Posterior cingulate gyrus (tissue), 11 donors: ENCODE data around the gene TNS3.
A peak's percentile ranks its signal among the peaks of the same experiment; 100 is the strongest.

Experiments used
- DNase-seq, 10 donors: peaks; one replicate each; pipeline versions ENCODE4 v3.0.0 to v3.0.0-alpha.2; 2020 to 2021; ENCODE audit warnings: mixed read lengths in 3 of 10
- intact Hi-C: fragments of 100-400 bp; cut with DNase I; formaldehyde crosslinking; loops from one replicate; pipeline ENCODE4 v1.15.1; 2023

Gene TNS3

GRCh38 chr7:47347346-47347745, 234.6 kb downstream of the TNS3 start:
- peak in 2 of 10 donors; percentile 35 to 47 for DNase-seq

GRCh38 chr7:47346377-47346914, 235.5 kb downstream of the TNS3 start:
- intact Hi-C loops = no loop called here
- peak in 1 of 10 donors; percentile 57 for DNase-seq

More at GRCh38 chr7:47347346-47347745, 234.6 kb downstream of the TNS3 start:
- intact Hi-C loops = no loop called here

GRCh38 chr7:47345857-47346298, 236.0 kb downstream of the TNS3 start:
- intact Hi-C loops = no loop called here
- peak in 1 of 10 donors; percentile 58 for DNase-seq

- peak in 2 of 10 donors; percentile 39 to 49 for DNase-seq
- intact Hi-C loops = no loop called here
Observed at GRCh38 chr7:47344171-47344955, 237.5 kb downstream of the TNS3 start.

GRCh38 chr7:47343061-47343455, 238.9 kb downstream of the TNS3 start:
- peak in 2 of 10 donors; percentile 45 to 75 for DNase-seq
- intact Hi-C loops = no loop called here

- intact Hi-C loops = no loop called here
- peak in 1 of 10 donors; percentile 4 for DNase-seq
Observed at GRCh38 chr7:47342296-47343060, 239.4 kb downstream of the TNS3 start.

- intact Hi-C loops = no loop called here
Observed at GRCh38 chr7:47340517-47340916, 241.4 kb downstream of the TNS3 start.

GRCh38 chr7:47338026-47338425, 243.9 kb downstream of the TNS3 start:
- intact Hi-C loops = no loop called here

More at GRCh38 chr7:47340517-47340916, 241.4 kb downstream of the TNS3 start:
- DNase-seq = no peak

GRCh38 chr7:47337531-47337930, 244.4 kb downstream of the TNS3 start:
- intact Hi-C loops = no loop called here
- DNase-seq = peak in 2 of 10 donors; percentile 22 to 59

More at GRCh38 chr7:47338026-47338425, 243.9 kb downstream of the TNS3 start:
- no peak for DNase-seq

GRCh38 chr7:47336472-47337425, 245.2 kb downstream of the TNS3 start:
- intact Hi-C loops = no loop called here

GRCh38 chr7:47335557-47336471, 246.1 kb downstream of the TNS3 start:
- peak in 9 of 10 donors; percentile 37 to 92 (median 49) for DNase-seq
- intact Hi-C loops = no loop called here

More at GRCh38 chr7:47336472-47337425, 245.2 kb downstream of the TNS3 start:
- DNase-seq = peak in 2 of 10 donors; percentile 32 to 41

- DNase-seq = peak in 2 of 10 donors; percentile 37 to 40
- intact Hi-C loops = no loop called here
Observed at GRCh38 chr7:47335071-47335470, 246.8 kb downstream of the TNS3 start.

- DNase-seq = peak in 1 of 10 donors; percentile 3
Observed at GRCh38 chr7:47333959-47334358, 248.0 kb downstream of the TNS3 start.

GRCh38 chr7:47333554-47333887, 248.4 kb downstream of the TNS3 start:
- intact Hi-C loops = no loop called here
- no peak for DNase-seq

More at GRCh38 chr7:47333959-47334358, 248.0 kb downstream of the TNS3 start:
- intact Hi-C loops = no loop called here

GRCh38 chr7:47332681-47333553, 249.0 kb downstream of the TNS3 start:
- intact Hi-C loops = no loop called here
- peak in 2 of 10 donors; percentile 28 to 69 for DNase-seq

GRCh38 chr7:47332213-47332612, 249.7 kb downstream of the TNS3 start:
- intact Hi-C loops = no loop called here
- peak in 2 of 10 donors; percentile 49 to 53 for DNase-seq

GRCh38 chr7:47331179-47331565, 250.7 kb downstream of the TNS3 start:
- intact Hi-C loops = no loop called here
- DNase-seq = peak in 1 of 10 donors; percentile 26
